Astrocyte (in vitro differentiated cells and primary cell): ENCODE results near the gene KCNQ5.

ENCODE experiments used
- CTCF ChIP-seq: IDR thresholded peaks from 2 replicates; pipeline ENCODE4 v1.5.1; 2011; ENCODE audit warnings: low read depth, mild to moderate bottlenecking, inconsistent platforms, low read length, moderate library complexity; ENCODE audit not compliant: insufficient read depth
- EZH2 ChIP-seq: IDR thresholded peaks from 2 replicates; pipeline ENCODE4 v1.6.1; 2012; ENCODE audit warnings: mild to moderate bottlenecking, low read length, inconsistent platforms; ENCODE audit not compliant: insufficient read depth

- TF ChIP-seq EZH2 (no peak), CTCF (no peak)
These were observed 264.3 kb downstream of the KCNQ5 start for GRCh38 chr6:72886170-72886569.
